Dermis blood vessel endothelial cell (primary cell): ENCODE measurements around the gene C6orf89. TPM values are rescaled to one million over a fixed set of nuclear protein-coding genes. Genes with fewer than 3 reads are reported as not detected.

Experiments used
- DNase-seq: peaks from one replicate; pipeline ENCODE4 v3.0.0; 2010
- total RNA-seq: library from RNA; depleted of rRNA; stranded (reverse); fragments of >200 nt; gene quantifications from 2 replicates; pipeline ENCODE4 v1.2.3, GENCODE V29; 2014

The C6orf89 gene
- total RNA-seq, 1 donor from 2014 or later: 27.7 TPM

DNA sequence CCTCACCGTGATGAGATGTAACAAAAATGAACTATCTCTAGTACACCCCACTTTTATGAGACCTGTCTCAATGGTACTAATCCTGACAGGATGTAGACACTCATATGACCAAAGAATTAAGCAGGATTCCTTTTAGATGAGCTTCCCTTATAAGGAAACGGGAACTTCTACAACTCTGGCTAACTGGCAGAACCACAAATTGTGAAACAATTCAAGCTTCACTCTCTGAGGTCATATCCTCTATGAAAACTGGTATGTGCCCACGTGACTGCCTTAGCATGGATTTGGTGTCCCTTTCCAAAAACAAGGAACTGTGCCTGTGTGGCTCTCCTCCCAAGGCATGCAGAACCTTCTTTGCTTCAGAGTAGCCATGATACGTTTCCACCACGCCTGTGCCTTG is 32.4 kb upstream of the C6orf89 start:
- DNase-seq: peak; percentile 75

GRCh38 chr6:36855750-36856149 is 30.0 kb upstream of the C6orf89 start:
- no peak for DNase-seq

- DNase-seq: no peak
These were observed 29.5 kb upstream of the C6orf89 start for GRCh38 chr6:36856277-36856676.

- no peak for DNase-seq
These were observed 28.4 kb upstream of the C6orf89 start for GRCh38 chr6:36857325-36857724.

- no peak for DNase-seq
These were observed 27.3 kb upstream of the C6orf89 start for GRCh38 chr6:36858407-36858981.

- no peak for DNase-seq
These were observed 25.6 kb upstream of the C6orf89 start for GRCh38 chr6:36860126-36860525.

GRCh38 chr6:36862164-36862847 is 23.4 kb upstream of the C6orf89 start:
- DNase-seq: no peak

DNA sequence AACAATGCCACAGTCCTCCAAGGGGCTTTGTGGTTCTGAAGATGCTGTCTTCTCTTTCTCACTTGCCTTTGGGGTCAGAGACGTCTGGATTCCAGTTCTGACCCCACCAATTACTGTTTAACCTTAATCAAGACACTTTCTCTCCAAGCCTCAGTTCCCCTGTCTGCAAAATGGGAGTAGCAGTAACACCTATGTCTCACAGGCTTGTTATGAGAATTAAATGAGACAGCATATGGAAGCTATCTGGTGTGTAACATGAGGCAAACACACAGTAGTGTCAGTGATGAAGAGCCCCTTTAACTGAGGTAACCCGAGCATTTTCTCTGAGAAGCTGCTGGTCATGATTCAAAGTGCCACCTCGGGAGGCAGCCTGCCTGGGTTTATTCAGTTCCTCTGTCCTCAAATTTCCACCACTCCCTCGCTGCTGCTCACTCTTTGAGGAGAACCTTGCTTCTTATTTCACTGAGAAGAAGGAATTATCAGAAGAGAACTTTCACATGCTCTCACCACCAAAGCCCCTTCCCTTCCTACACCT is 22.8 kb upstream of the C6orf89 start:
- no peak for DNase-seq

DNA sequence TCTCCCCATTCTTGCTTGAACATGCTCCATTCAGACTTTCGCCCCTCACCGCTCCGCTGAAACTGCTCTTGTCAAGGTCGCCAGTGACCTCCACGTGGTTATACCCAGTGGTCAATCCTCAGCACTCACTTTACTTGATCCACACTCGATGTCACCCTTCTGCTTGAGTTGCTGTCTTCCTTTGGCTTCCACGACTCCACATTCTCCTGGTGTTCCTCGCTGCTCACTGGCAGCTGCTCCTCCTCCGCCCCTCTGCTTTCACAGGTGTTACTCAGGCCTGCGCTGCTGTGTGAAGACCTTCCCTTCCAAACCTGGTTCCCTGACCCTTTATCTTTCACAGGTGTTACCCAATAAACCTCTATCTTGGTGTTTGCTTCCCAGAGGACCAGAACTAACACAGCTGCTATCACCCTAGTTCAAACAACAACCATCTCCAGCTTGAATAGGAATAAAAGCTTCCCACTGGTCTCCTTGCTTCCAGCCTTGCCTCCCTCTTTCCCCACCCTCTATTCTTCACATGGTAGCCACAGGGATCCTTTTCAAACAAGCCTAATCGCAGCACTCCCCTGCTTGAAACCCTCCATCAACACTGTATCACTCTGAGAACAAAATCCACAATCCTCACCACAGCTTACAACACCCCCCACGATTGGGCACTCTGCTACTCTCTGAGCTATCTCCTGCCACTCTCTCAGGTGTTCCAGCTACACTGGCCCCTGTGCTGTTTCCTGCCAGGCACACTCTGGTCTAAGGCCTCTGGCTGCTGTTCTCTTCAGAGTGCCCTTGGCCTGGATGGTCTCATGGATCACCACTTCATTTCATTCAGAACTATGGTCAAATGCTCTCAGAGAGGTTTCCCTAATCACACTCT is 21.8 kb upstream of the C6orf89 start:
- no peak for DNase-seq

DNA sequence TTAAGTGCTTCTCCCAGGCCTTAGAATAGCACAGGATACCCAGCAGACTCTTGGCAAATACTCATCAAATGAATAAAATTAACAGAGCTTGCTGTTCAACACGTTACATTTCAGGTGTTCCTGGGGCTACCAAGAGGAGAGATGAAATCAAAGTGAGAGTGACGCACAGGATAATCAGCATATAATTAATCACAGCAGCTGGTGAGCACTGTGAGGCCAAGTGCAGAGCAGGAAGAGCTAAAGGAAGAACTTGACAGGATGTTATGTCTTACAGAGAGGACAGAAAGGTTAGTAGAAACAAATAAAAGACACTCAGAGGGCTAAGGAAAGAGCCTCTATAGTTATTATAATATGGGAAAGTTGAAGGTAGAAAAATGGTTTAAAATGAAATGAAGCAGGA is 19.9 kb upstream of the C6orf89 start:
- peak; percentile 59 for DNase-seq

GRCh38 chr6:36867471-36868224 is 18.1 kb upstream of the C6orf89 start:
- DNase-seq: no peak

GRCh38 chr6:36871686-36872085 is 14.1 kb upstream of the C6orf89 start:
- DNase-seq: no peak

GRCh38 chr6:36873115-36873514 is 12.6 kb upstream of the C6orf89 start:
- no peak for DNase-seq

DNA sequence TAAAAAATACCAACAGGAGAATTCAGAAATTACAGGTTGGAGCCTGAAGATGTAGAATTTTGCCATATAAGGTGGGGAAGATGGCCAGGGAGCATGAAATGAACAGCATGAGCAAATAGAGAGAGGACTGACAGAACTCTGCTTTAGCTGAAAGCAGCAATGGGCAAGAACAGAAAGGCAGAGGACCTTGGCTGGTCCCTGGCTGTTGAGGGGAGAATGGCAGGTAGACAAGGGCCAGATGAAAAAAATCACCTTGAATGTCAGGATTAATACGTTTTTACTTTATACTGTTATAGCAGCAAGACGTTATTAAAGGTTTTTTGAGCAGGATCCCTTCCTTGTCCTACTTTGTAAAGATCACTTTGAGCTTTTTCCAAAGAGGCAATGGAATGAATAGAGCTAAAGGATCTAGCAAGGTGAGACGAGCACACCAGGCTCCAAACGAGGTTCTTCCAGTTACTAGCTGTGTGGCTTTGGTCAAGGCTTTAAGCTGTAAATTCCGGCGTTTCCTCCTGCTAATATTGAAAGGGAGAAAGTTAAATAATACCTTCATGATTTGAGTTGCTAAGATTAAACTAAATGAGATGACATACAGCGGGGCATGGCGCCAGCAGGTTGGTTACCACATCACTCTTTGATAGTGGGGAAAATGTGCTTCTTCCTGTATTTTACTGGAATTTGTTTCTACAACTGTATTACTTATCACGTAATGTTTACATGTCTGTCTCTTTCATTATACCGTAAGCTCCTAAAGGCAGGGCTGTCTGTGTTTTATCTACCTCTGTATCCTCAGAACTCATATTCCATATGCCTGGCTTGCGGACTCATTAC is 11.9 kb upstream of the C6orf89 start:
- DNase-seq: peak; percentile 35

- peak; percentile 93 for DNase-seq
These were observed 11.1 kb upstream of the C6orf89 start, which contains the start of gene PPIL1 for GRCh38 chr6:36874443-36875249. Gene PPIL1 (minus strand): TSS chr6:36874803. CDS start chr6:36874772, 31 bp downstream.

- no peak for DNase-seq
These were observed 10.5 kb upstream of the C6orf89 start for GRCh38 chr6:36875250-36875633.

GRCh38 chr6:36884610-36885009 is 1.1 kb upstream of the C6orf89 start:
- no peak for DNase-seq

- DNase-seq: no peak
These were observed 1.3 kb downstream of the C6orf89 start for GRCh38 chr6:36886950-36887618.

GRCh38 chr6:36888115-36888643 is 2.4 kb downstream of the C6orf89 start:
- no peak for DNase-seq
